C4-2B (cell line): Measurements from ENCODE around the gene TMEM178B.

Source experiments
- H3K27ac ChIP-seq: fragments of 450-650 bp; 2 replicates; pipeline ENCODE4 v1.5.1; 2017
- CTCF ChIP-seq: fragments of 450-650 bp; conservative IDR thresholded peaks from 2 replicates; pipeline ENCODE4 v1.5.1; 2017; ENCODE audit warnings: mild to moderate bottlenecking
- ZFX ChIP-seq: fragments of 450-650 bp; IDR thresholded peaks from 2 replicates; pipeline ENCODE4 v1.6.1; 2017

TMEM178B gene

GRCh38 chr7:141431711-141432110 lies 357.8 kb downstream of the TMEM178B start:
- TF ChIP-seq CTCF (no peak), ZFX (no peak)
- no peak overlapping the region for H3K27ac ChIP-seq

GRCh38 chr7:141433698-141434097 lies 359.8 kb downstream of the TMEM178B start:
- no peak overlapping the region for H3K27ac ChIP-seq

DNA sequence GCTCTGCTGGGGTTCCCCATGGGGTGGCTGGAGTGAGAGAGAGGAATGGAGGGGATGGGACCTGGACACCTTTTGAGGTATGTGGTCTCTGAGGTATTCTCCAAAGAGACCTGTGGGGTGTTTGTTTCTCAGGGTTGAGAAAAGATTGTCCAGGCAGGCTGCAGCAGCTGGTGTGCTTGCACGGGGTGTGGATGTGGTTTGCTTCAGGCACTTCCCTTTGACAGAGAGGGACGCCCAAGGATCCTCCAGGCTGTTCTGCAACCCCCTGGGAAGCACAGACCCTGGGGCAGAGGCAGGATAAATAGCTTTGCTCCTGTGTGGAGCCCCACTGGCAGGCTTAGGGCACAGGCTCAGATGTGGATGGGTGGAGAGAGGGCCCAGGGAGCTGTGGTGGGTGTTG lies 362.3 kb downstream of the TMEM178B start:
- TF ChIP-seq CTCF (no peak), ZFX (no peak)
- H3K27ac ChIP-seq: no peak overlapping the region

More at GRCh38 chr7:141433698-141434097, 359.8 kb downstream of the TMEM178B start:
- TF ChIP-seq ZFX (no peak), CTCF (no peak)

DNA sequence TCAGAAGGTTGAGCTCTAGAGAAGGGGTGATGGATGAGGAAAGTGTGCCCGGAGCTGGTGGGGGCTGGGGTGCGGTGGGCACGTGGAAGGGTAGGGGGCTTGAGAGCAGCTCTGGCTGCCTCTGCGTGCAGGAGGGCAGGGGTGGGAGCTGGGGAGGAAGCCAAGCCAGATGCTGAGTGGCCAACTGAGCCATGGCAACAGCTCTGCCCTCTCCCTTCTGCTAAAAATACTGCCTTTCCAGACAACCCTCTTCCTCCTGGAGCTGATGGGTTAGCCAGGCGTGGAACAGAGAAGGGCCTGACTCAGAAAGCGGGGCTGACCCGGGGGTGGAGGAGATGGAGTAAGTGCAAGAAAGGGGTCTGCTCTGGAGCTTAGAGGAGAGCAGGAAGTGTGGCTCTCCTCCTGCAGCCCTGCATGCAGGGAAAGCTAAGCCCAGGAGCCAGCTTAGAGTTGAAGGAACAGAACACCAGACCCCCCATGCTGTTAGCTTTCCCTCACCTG lies 362.8 kb downstream of the TMEM178B start:
- H3K27ac ChIP-seq: no peak overlapping the region
- no peak for TF ChIP-seq CTCF
- TF ChIP-seq ZFX: no peak

GRCh38 chr7:141439164-141439563 lies 365.3 kb downstream of the TMEM178B start:
- TF ChIP-seq CTCF: no peak
- TF ChIP-seq ZFX: no peak
- no peak overlapping the region for H3K27ac ChIP-seq

- TF ChIP-seq CTCF (no peak), ZFX (no peak)
- H3K27ac ChIP-seq: no peak overlapping the region
Observed at GRCh38 chr7:141439776-141440175, 365.9 kb downstream of the TMEM178B start.

GRCh38 chr7:141441837-141442627 lies 368.2 kb downstream of the TMEM178B start:
- H3K27ac ChIP-seq: no peak overlapping the region
- TF ChIP-seq CTCF (no peak), ZFX (no peak)
